HepG2 (cell line): Measurements from ENCODE around the gene ZNF33B. TPM values are rescaled to one million over a fixed set of nuclear protein-coding genes. Genes with fewer than 3 reads are reported as not detected.

Experiments
- CHD4 ChIP-seq: fragments of 200-600 bp; sonication (generic); IDR thresholded peaks from 2 replicates; pipeline ENCODE4 v1.7.0; 2017; ENCODE audit warnings: mild to moderate bottlenecking, low read length, borderline replicate concordance
- FOSL1 ChIP-seq: sonication (generic); formaldehyde crosslinking; IDR thresholded peaks from 2 replicates; pipeline ENCODE4 v1.9.0; 2021; ENCODE audit warnings: missing genetic modification reagents, borderline replicate concordance
- FOXA1 ChIP-seq, 2 experiments: fragments of 450-650 bp in 1 of 2; sonication (generic) in 1 of 2; formaldehyde crosslinking in 1 of 2; IDR thresholded peaks; 2 replicates each; pipeline versions ENCODE4 v1.4.0 to v1.6.1; 2016 to 2020; ENCODE audit warnings: missing genetic modification reagents in 1 of 2
- KDM4B ChIP-seq: sonication (generic); formaldehyde crosslinking; IDR thresholded peaks from 2 replicates; pipeline ENCODE4 v1.4.0; 2020; ENCODE audit warnings: missing genetic modification reagents
- KLF11 ChIP-seq: IDR thresholded peaks from 2 replicates; pipeline ENCODE4 v1.6.1; 2016; ENCODE audit warnings: missing compliant biosample characterization
- MEIS2 ChIP-seq: sonication (generic); formaldehyde crosslinking; IDR thresholded peaks from 2 replicates; pipeline ENCODE4 v1.9.0; 2021; ENCODE audit warnings: mild to moderate bottlenecking, missing genetic modification reagents
- SP2 ChIP-seq: sonication (generic); formaldehyde crosslinking; IDR thresholded peaks from 2 replicates; pipeline ENCODE4 v1.5.1; 2020; ENCODE audit warnings: mild to moderate bottlenecking, missing genetic modification reagents
- TERF1 ChIP-seq: sonication (generic); formaldehyde crosslinking; IDR thresholded peaks from 2 replicates; pipeline ENCODE4 v1.8.0; 2022; ENCODE audit warnings: mild to moderate bottlenecking, missing genetic modification reagents, moderate library complexity
- USF2 ChIP-seq, 2 experiments: sonication (generic) in 1 of 2; formaldehyde crosslinking in 1 of 2; IDR thresholded peaks; 2 replicates each; pipeline versions ENCODE4 v1.5.1 to v1.6.1; 2011 to 2020; ENCODE audit warnings: borderline replicate concordance in 1 of 2, low read depth in 1 of 2, low read length in 1 of 2, mild to moderate bottlenecking in 1 of 2, missing genetic modification reagents in 1 of 2, moderate library complexity in 1 of 2
- XBP1 ChIP-seq: sonication (generic); formaldehyde crosslinking; IDR thresholded peaks from 2 replicates; pipeline ENCODE4 v1.5.0; 2020; ENCODE audit warnings: missing genetic modification reagents
- ZNF124 ChIP-seq: sonication (generic); formaldehyde crosslinking; IDR thresholded peaks from 2 replicates; pipeline ENCODE4 v1.4.0; 2020; ENCODE audit warnings: missing genetic modification reagents
- ZNF496 ChIP-seq: sonication (generic); formaldehyde crosslinking; IDR thresholded peaks from 2 replicates; pipeline ENCODE4 v1.8.1; 2023; ENCODE audit warnings: mild to moderate bottlenecking, moderate library complexity, missing genetic modification reagents; ENCODE audit not compliant: insufficient replicate concordance
- ZNF652 ChIP-seq: IDR thresholded peaks from 2 replicates; pipeline ENCODE4 v1.6.1; 2016; ENCODE audit warnings: low read depth, borderline replicate concordance
- ZNF782 ChIP-seq: sonication (generic); formaldehyde crosslinking; IDR thresholded peaks from 2 replicates; pipeline ENCODE4 v1.4.0; 2020; ENCODE audit warnings: missing genetic modification reagents, mild to moderate bottlenecking, borderline replicate concordance
- ZNF83 ChIP-seq: sonication (generic); formaldehyde crosslinking; IDR thresholded peaks from 2 replicates; pipeline ENCODE4 v1.4.0; 2020; ENCODE audit warnings: missing genetic modification reagents, mild to moderate bottlenecking, borderline replicate concordance
- ZNF879 ChIP-seq: sonication (generic); formaldehyde crosslinking; IDR thresholded peaks from 2 replicates; pipeline ENCODE4 v1.8.1; 2023; ENCODE audit warnings: missing genetic modification reagents
- polyA plus RNA-seq, 8 experiments: library from polyadenylated mRNA; depleted of rRNA in 3 of 8; stranded (reverse) in 7 of 8; unstranded in 1 of 8; fragments of >200 nt; fragmentation: Illumina TruSeq in 4 of 8; extraction: Trizol in 4 of 8; gene quantifications; 2 replicates each; pipeline versions ENCODE4 v1.2.1 to v1.2.3, GENCODE V29; 2011 to 2016; ENCODE audit warnings: low read depth in 4 of 8, missing spikeins in 1 of 8, mixed read lengths in 1 of 8; ENCODE audit not compliant: insufficient read depth in 1 of 8
- total RNA-seq, 5 experiments: library from RNA; depleted of rRNA; stranded (reverse); fragments of >200 nt; fragmentation: Illumina TruSeq; extraction: Trizol; gene quantifications; 2 replicates each; pipeline ENCODE4 v1.2.3, GENCODE V29; 2016; ENCODE audit warnings: low read depth in 1 of 5
- TF ChIP-seq, protein P1 (sequence below): sonication (generic); formaldehyde crosslinking; IDR thresholded peaks from 2 replicates; pipeline ENCODE4 v1.4.0; 2020; ENCODE audit warnings: mild to moderate bottlenecking, missing genetic modification reagents

The ZNF33B gene
- total and polyA plus RNA-seq, 2 of the 13 experiments (the other 11 are each of a cell fraction or from before 2014, with no cell fraction given) = 18.4 to 23.5 TPM

- TF ChIP-seq FOXA1 (IDR thresholded peaks at IDR 0.05) (no peak), FOXA1 (CRISPR knock-in tag; IDR thresholded peaks at IDR 0.05) (0 out of 2 replicates have a peak, but pooled peaks have one; percentile 5), ZNF879 (CRISPR knock-in tag) (no peak), KDM4B (CRISPR knock-in tag) (no peak), ZNF782 (peak; percentile 85; the same call in 1 of the 2 replicates), SP2 (CRISPR knock-in tag) (no peak), TERF1 (no peak), FOSL1 (CRISPR knock-in tag) (no peak), XBP1 (CRISPR knock-in tag) (no peak; the same call in 1 of the 2 replicates), KLF11 (CRISPR knock-in tag) (no peak), ZNF83 (CRISPR knock-in tag) (no peak), MEIS2 (CRISPR knock-in tag) (0 out of 2 replicates have a peak, but pooled peaks have one; percentile 30), USF2 (IDR thresholded peaks at IDR 0.05; ENCODE audit: low read depth, low read length) (no peak), USF2 (CRISPR knock-in tag; IDR thresholded peaks at IDR 0.05; ENCODE audit: borderline replicate concordance) (no peak), CHD4 (no peak), ZNF496 (CRISPR knock-in tag) (no peak), ZNF652 (no peak; the same call in 1 of the 2 replicates), ZNF124 (CRISPR knock-in tag) (no peak)
- TF ChIP-seq, protein P1, sequence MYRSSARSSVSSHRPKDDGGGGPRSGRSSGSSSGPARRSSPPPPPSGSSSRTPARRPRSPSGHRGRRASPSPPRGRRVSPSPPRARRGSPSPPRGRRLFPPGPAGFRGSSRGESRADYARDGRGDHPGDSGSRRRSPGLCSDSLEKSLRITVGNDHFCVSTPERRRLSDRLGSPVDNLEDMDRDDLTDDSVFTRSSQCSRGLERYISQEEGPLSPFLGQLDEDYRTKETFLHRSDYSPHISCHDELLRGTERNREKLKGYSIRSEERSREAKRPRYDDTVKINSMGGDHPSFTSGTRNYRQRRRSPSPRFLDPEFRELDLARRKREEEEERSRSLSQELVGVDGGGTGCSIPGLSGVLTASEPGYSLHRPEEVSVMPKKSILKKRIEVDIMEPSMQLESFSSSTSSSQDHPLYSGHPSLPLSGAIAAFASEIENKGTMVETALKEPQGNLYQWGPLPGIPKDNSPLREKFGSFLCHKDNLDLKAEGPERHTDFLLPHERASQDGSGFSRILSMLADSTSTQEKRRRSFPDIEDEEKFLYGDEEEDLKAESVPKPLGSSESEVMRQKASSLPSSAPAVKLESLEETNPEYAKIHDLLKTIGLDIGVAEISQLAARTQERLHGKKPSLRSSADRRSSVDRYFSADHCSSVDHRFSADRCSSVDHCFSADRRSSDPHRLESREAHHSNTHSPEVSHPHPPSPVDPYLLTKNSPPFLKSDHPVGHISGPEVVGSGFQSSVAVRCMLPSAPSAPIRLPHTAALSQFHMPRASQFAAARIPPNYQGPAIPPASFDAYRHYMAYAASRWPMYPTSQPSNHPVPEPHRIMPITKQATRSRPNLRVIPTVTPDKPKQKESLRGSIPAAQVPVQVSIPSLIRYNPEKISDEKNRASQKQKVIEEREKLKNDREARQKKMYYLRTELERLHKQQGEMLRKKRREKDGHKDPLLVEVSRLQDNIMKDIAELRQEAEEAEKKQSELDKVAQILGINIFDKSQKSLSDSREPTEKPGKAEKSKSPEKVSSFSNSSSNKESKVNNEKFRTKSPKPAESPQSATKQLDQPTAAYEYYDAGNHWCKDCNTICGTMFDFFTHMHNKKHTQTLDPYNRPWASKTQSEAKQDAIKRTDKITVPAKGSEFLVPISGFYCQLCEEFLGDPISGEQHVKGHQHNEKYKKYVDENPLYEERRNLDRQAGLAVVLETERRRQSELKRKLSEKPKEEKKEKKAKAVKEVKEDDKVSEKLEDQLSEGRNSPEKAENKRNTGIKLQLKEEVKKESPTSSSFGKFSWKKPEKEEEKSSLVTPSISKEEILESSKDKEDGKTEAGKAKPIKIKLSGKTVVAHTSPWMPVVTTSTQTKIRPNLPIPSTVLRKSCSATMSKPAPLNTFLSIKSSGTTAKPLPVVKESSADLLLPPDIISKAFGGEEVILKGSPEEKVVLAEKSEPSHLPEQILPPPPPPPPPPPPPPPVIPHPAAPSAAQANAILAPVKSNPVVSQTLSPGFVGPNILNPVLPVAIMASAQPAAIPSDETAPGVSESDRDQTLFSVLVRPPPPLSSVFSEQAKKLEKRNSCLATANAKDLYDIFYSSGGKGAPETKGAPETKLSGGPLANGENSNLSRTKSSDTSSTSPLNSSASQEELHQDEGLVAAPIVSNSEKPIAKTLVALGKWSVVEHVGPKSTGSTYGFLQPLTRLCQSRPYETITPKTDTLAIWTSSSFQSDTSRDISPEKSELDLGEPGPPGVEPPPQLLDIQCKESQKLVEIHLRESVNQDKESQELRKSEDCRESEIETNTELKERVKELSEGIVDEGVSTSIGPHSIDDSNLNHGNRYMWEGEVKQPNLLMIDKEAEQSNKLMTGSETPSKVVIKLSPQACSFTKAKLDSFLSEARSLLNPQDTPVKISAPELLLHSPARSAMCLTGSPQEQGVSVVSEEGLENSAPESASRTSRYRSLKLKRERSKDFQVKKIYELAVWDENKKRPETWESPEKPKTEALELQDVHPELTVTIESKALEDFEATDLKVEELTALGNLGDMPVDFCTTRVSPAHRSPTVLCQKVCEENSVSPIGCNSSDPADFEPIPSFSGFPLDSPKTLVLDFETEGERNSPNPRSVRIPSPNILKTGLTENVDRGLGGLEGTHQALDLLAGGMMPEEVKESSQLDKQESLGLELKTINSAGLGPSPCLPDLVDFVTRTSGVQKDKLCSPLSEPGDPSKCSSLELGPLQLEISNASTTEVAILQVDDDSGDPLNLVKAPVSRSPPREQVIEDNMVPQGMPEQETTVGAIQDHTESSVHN (CRISPR knock-in tag) = 0 out of 2 replicates have a peak, but pooled peaks have one; percentile 77
Observed at GRCh38 chr10:42552188-42553063, 85.9 kb downstream of the ZNF33B start (continued).
